Measurements from ENCODE around the gene TOP3A.

GRCh38 chr17:18314059-18314730 lies 599 bp downstream of the TOP3A start:
- TF ChIP-seq POLR2AphosphoS5 (IDR thresholded peaks at IDR 0.05) = no peak
- no peak for TF ChIP-seq CTCF (IDR thresholded peaks at IDR 0.05)
- TF ChIP-seq POLR2A (IDR thresholded peaks at IDR 0.05) = no peak
- no peak for TF ChIP-seq EP300 (IDR thresholded peaks at IDR 0.05)
